Esophagus muscularis mucosa (tissue), 4 donors: ENCODE measurements around the gene RBM17. TPM values are rescaled to one million over a fixed set of nuclear protein-coding genes. Genes with fewer than 3 reads are reported as not detected.

Source experiments
- DNase-seq: peaks from one replicate; pipeline ENCODE4 v3.0.0-alpha.2; 2017; ENCODE audit errors: extremely low spot score
- H3K27ac ChIP-seq, 4 donors: fragments of 200-600 bp; sonication (generic); replicated peaks in 1 of 4; 1 replicate in 3 of 4; 2 replicates in 1 of 4; pipeline ENCODE4 v1.5.1; 2016 to 2019; ENCODE audit warnings: mild to moderate bottlenecking in 1 of 4
- H3K27me3 ChIP-seq, 4 donors: fragments of 200-600 bp; sonication (generic); one replicate each; pipeline versions ENCODE4 v1.5.1 to v1.6.0; 2016 to 2019
- H3K36me3 ChIP-seq, 4 donors: fragments of 200-600 bp; sonication (generic); one replicate each; pipeline ENCODE4 v1.5.1; 2016 to 2019
- H3K4me1 ChIP-seq, 4 donors: fragments of 200-600 bp; sonication (generic); one replicate each; pipeline ENCODE4 v1.5.1; 2016 to 2019
- H3K4me3 ChIP-seq, 4 donors: fragments of 200-600 bp; sonication (generic); 1 replicate in 2 of 4; 2 replicates in 2 of 4; pipeline ENCODE4 v1.5.1; 2016 to 2019; ENCODE audit warnings: mild to moderate bottlenecking in 4 of 4, moderate library complexity in 1 of 4
- H3K9me3 ChIP-seq, 4 donors: fragments of 200-600 bp; sonication (generic); 1 replicate in 3 of 4; 2 replicates in 1 of 4; pipeline ENCODE4 v1.5.1; 2016 to 2019
- CTCF ChIP-seq, 3 experiments: fragments of 200-600 bp in 2 of 3; fragments of 450-650 bp in 1 of 3; sonication (generic) in 2 of 3; IDR thresholded peaks; one replicate each; pipeline ENCODE4 v1.5.1; 2017 to 2019; ENCODE audit warnings: antibody characterized with exemption in 3 of 3, mild to moderate bottlenecking in 2 of 3, moderate library complexity in 1 of 3
- EP300 ChIP-seq: sonication (generic); formaldehyde crosslinking; IDR thresholded peaks from one replicate; pipeline ENCODE4 v1.6.1; 2017; ENCODE audit warnings: antibody characterized with exemption
- POLR2A ChIP-seq: fragments of 450-650 bp; IDR thresholded peaks from one replicate; pipeline ENCODE4 v1.6.1; 2017; ENCODE audit warnings: antibody characterized with exemption, moderate library complexity, mild to moderate bottlenecking, low read depth
- POLR2AphosphoS5 ChIP-seq, 2 donors: sonication (generic); formaldehyde crosslinking; IDR thresholded peaks; one replicate each; pipeline ENCODE4 v1.6.1; 2017; ENCODE audit warnings: antibody characterized with exemption in 2 of 2
- WGBS: methylation state at CpG from one replicate; pipeline ENCODE4 v1.1.5; 2018; 5-methylcytosine and 5-hydroxymethylcytosine counted together
- intact Hi-C: fragments of 100-400 bp; cut with DNase I; formaldehyde crosslinking; loops from one replicate; pipeline ENCODE4 v1.15.1; 2023
- total RNA-seq, 4 donors: library from RNA; depleted of rRNA; stranded (reverse); fragments of >200 nt; gene quantifications; one replicate each; pipeline versions ENCODE4 v1.1.0 to v1.2.1, GENCODE V29; 2016

The RBM17 gene
- total RNA-seq, 4 donors from 2014 or later = 48.5 to 72.9 (median 59.5) TPM

GRCh38 chr10:6142644-6143043 is 53.8 kb downstream of the RBM17 start:
- H3K36me3 ChIP-seq = peaks cover 0 to 5% (median under 1%) of the 10 kb centered on the region in 4 donors
- H3K27ac ChIP-seq = no peak overlapping the region
- peaks cover 8 to 34% (median 25%) of the 10 kb centered on the region in 4 donors for H3K4me1 ChIP-seq
- 92% methylated on average over 7 of the region's 7 CpGs for WGBS
- intact Hi-C loops = loop anchor here (5.0 kb wide), 1 partner anchor 35 kb away; no protein-coding TSS in a partner anchor
- no peak for DNase-seq
- H3K9me3 ChIP-seq = no peaks in the 10 kb centered on the region
- no peak for TF ChIP-seq CTCF (IDR thresholded peaks at IDR 0.05)
- no peak for TF ChIP-seq EP300
- no peak for TF ChIP-seq POLR2AphosphoS5 (IDR thresholded peaks at IDR 0.05)
- TF ChIP-seq POLR2A = no peak
- H3K4me3 ChIP-seq = no peak overlapping the region
- H3K27me3 ChIP-seq = peaks cover 0 to 15% (median 0%) of the 10 kb centered on the region in 4 donors

GRCh38 chr10:6143181-6143580 is 54.3 kb downstream of the RBM17 start:
- H3K27ac ChIP-seq = no peak overlapping the region
- H3K27me3 ChIP-seq = peaks cover 0 to 13% (median 0%) of the 10 kb centered on the region in 4 donors
- no peak overlapping the region for H3K4me3 ChIP-seq
- intact Hi-C loops = loop anchor here (5.0 kb wide), 1 partner anchor 36 kb away; no protein-coding TSS in a partner anchor
- H3K9me3 ChIP-seq = no peaks in the 10 kb centered on the region
- WGBS = 94% methylated on average over 13 of the region's 13 CpGs
- no peak for DNase-seq
- peaks cover 8 to 34% (median 28%) of the 10 kb centered on the region in 4 donors for H3K4me1 ChIP-seq
- H3K36me3 ChIP-seq = peaks cover 0 to 6% (median 4%) of the 10 kb centered on the region in 4 donors
- no peak for TF ChIP-seq EP300
- no peak for TF ChIP-seq POLR2AphosphoS5 (IDR thresholded peaks at IDR 0.05)
- TF ChIP-seq POLR2A = no peak
- TF ChIP-seq CTCF (IDR thresholded peaks at IDR 0.05) = no peak

- DNase-seq = peak; percentile 96
- H3K27me3 ChIP-seq = peaks cover 0 to 13% (median 0%) of the 10 kb centered on the region in 4 donors
- H3K4me3 ChIP-seq = peak overlapping the region; percentile 75 to 82 (median 80)
- H3K4me1 ChIP-seq = peaks cover 8 to 35% (median 28%) of the 10 kb centered on the region in 4 donors
- TF ChIP-seq POLR2AphosphoS5 (IDR thresholded peaks at IDR 0.05) (peak; percentile 81 to 83), EP300 (no peak), CTCF (IDR thresholded peaks at IDR 0.05) (peak in 2 of 3 experiments; percentile 35 to 46), POLR2A (peak; percentile 68)
- H3K9me3 ChIP-seq = no peaks in the 10 kb centered on the region
- intact Hi-C loops = loop anchor here (2.0 to 5.0 kb wide), 2 partner anchors 37 to 58 kb away; partner anchors contain the start of gene PFKFB3
- H3K27ac ChIP-seq = peak overlapping the region; percentile 85 to 91 (median 88)
- H3K36me3 ChIP-seq = peaks cover 0 to 6% (median 4%) of the 10 kb centered on the region in 4 donors
- WGBS = under 1% methylated on average over 9 of the region's 81 CpGs
Measured at GRCh38 chr10:6144406-6145165, 55.8 kb downstream of the RBM17 start.

GRCh38 chr10:6145166-6145987 is 56.5 kb downstream of the RBM17 start:
- intact Hi-C loops = loop anchor here (2.0 kb wide), 1 partner anchor 57 kb away; the partner anchor contains the start of gene PFKFB3
- Histone ChIP-seq H3K9me3 (no peaks in the 10 kb centered on the region), H3K27me3 (peaks cover 0 to 7% (median 0%) of the 10 kb centered on the region in 4 donors), H3K36me3 (peaks cover 0 to 6% (median 4%) of the 10 kb centered on the region in 4 donors), H3K4me3 (peak overlapping the region; percentile 75 to 82 (median 80)), H3K27ac (peak overlapping the region; percentile 85 to 91 (median 88)), H3K4me1 (peaks cover 8 to 39% (median 27%) of the 10 kb centered on the region in 4 donors)
- TF ChIP-seq EP300 = no peak
- TF ChIP-seq POLR2A = no peak
- TF ChIP-seq CTCF (IDR thresholded peaks at IDR 0.05) = no peak
- no peak for TF ChIP-seq POLR2AphosphoS5 (IDR thresholded peaks at IDR 0.05)
- no peak for DNase-seq
- WGBS = 2% methylated on average over 23 of the region's 76 CpGs
